Subcutaneous adipose tissue (tissue), 4 donors: ENCODE results near the gene SLC8A1. TPM values are rescaled to one million over a fixed set of nuclear protein-coding genes. Genes with fewer than 3 reads are reported as not detected.

Experiments
- total RNA-seq, 4 donors: library from RNA; depleted of rRNA; stranded (reverse); fragments of >200 nt; gene quantifications; one replicate each; pipeline ENCODE4 v1.1.0, GENCODE V29; 2016
- TF ChIP-seq, protein P1 (sequence below): fragments of 450-650 bp; IDR thresholded peaks from one replicate; pipeline ENCODE4 v1.5.1; 2016; ENCODE audit warnings: low read depth, mild to moderate bottlenecking, control low read depth, antibody characterized with exemption, moderate library complexity

SLC8A1 gene
- total RNA-seq, 4 donors from 2014 or later: 7.5 to 32.5 (median 12.9) TPM

GRCh38 chr2:40090044-40090443, 361.8 kb downstream of the SLC8A1 start:
- TF ChIP-seq, protein P1, sequence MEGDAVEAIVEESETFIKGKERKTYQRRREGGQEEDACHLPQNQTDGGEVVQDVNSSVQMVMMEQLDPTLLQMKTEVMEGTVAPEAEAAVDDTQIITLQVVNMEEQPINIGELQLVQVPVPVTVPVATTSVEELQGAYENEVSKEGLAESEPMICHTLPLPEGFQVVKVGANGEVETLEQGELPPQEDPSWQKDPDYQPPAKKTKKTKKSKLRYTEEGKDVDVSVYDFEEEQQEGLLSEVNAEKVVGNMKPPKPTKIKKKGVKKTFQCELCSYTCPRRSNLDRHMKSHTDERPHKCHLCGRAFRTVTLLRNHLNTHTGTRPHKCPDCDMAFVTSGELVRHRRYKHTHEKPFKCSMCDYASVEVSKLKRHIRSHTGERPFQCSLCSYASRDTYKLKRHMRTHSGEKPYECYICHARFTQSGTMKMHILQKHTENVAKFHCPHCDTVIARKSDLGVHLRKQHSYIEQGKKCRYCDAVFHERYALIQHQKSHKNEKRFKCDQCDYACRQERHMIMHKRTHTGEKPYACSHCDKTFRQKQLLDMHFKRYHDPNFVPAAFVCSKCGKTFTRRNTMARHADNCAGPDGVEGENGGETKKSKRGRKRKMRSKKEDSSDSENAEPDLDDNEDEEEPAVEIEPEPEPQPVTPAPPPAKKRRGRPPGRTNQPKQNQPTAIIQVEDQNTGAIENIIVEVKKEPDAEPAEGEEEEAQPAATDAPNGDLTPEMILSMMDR: no peak

DNA sequence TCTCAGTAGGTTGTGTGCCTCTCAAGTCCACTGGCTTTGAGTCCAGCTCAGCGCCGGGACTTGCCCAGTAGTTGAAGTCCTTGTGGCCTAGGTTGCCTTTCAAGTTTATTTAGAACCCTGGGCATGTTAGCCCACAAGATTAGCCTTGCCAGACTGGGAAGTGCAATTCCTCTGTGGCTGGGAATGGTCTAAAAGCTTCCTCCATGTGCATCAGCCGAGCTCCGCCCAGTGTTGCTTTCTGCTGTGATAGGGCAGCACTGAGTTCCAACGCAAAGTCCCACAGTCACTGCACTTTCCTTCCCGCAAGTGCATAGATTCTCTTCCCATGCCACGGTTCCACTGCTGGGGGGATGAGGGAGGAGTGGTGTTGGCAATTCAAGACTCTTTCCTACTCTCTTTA, 364.0 kb downstream of the SLC8A1 start:
- TF ChIP-seq, protein P1: no peak

DNA sequence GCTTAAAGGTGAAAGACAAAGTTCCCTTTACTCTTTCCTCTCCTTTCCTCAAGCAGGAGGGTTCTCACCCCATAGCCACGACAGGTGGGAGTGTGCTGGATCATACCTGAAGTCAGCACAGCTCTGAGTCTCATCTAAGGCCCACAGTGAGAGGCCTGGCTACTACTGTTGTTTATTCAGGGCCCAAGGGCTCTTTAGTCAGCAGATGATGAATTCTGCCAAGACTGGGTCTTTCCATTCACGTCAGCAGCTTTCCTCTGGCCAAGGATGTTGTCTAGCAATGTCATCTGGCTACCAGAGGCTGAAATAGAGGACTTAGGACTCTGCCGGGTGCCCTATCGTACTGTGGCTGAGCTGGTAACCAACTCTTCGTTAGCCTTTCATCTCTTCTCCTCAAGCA, 364.5 kb downstream of the SLC8A1 start:
- TF ChIP-seq, protein P1: no peak

DNA sequence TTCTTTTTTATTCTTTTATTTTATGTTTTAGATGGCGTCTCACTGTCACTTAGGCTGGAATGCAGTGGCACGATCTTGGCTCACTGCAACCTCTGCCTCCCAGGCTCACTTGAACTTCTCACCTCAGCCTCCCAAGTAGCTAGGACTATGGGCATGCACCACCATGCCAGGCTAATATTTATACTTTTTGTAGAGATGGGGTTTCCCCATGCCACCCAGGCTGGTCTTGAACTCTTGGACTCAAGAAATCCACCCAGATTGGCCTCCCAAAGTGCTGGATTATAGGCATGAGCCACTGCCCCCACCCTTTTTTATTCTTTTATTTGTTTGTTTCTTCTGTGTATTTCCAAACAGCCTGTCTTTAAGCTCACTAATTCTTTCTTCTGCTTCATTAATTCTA, 366.1 kb downstream of the SLC8A1 start:
- TF ChIP-seq, protein P1: no peak

- TF ChIP-seq, protein P1: no peak
Measured at GRCh38 chr2:40072442-40073232, 379.3 kb downstream of the SLC8A1 start.

GRCh38 chr2:40062381-40062780, 389.5 kb downstream of the SLC8A1 start:
- TF ChIP-seq, protein P1: no peak

- TF ChIP-seq, protein P1: no peak
Measured at GRCh38 chr2:40049781-40050180, 402.1 kb downstream of the SLC8A1 start.
